ENCODE measurements around the gene SLMAP. TPM values are rescaled to one million over a fixed set of nuclear protein-coding genes. Genes with fewer than 3 reads are reported as not detected.
A peak's percentile ranks its signal among the peaks of the same experiment; 100 is the strongest.

Gene SLMAP
- total RNA-seq, 1 experiment from 2014 or later: 25.7 TPM

- DNase-seq: no peak
- no peaks in the 10 kb centered on the region for H3K9me3 ChIP-seq
- no peaks in the 10 kb centered on the region for H3K27me3 ChIP-seq
- no peak overlapping the region for H3K4me3 ChIP-seq
- H3K36me3 ChIP-seq: no peaks in the 10 kb centered on the region
These were observed 23.6 kb downstream of the SLMAP start for GRCh38 chr3:57779666-57780065.

GRCh38 chr3:57783186-57784088, 27.3 kb downstream of the SLMAP start:
- Histone ChIP-seq H3K27me3 (no peaks in the 10 kb centered on the region), H3K36me3 (no peaks in the 10 kb centered on the region), H3K4me3 (no peak overlapping the region), H3K9me3 (no peaks in the 10 kb centered on the region)
- no peak for DNase-seq

GRCh38 chr3:57784089-57784735, 28.1 kb downstream of the SLMAP start:
- Histone ChIP-seq H3K27me3 (no peaks in the 10 kb centered on the region), H3K9me3 (no peaks in the 10 kb centered on the region), H3K4me3 (no peak overlapping the region), H3K36me3 (no peaks in the 10 kb centered on the region)
- no peak for DNase-seq

GRCh38 chr3:57785446-57785845, 29.3 kb downstream of the SLMAP start:
- H3K27me3 ChIP-seq: no peaks in the 10 kb centered on the region
- no peaks in the 10 kb centered on the region for H3K36me3 ChIP-seq
- no peak for DNase-seq
- H3K4me3 ChIP-seq: no peak overlapping the region
- H3K9me3 ChIP-seq: no peaks in the 10 kb centered on the region

- Histone ChIP-seq H3K9me3 (no peaks in the 10 kb centered on the region), H3K36me3 (no peaks in the 10 kb centered on the region), H3K4me3 (no peak overlapping the region), H3K27me3 (no peaks in the 10 kb centered on the region)
- DNase-seq: no peak
These were observed 31.9 kb downstream of the SLMAP start for GRCh38 chr3:57787867-57788623.

- H3K27me3 ChIP-seq: no peaks in the 10 kb centered on the region
- no peak overlapping the region for H3K4me3 ChIP-seq
- no peaks in the 10 kb centered on the region for H3K9me3 ChIP-seq
- DNase-seq: no peak
- no peaks in the 10 kb centered on the region for H3K36me3 ChIP-seq
These were observed 32.5 kb downstream of the SLMAP start for GRCh38 chr3:57788624-57789018.

GRCh38 chr3:57791245-57791644, 35.1 kb downstream of the SLMAP start:
- no peak for DNase-seq
- no peaks in the 10 kb centered on the region for H3K27me3 ChIP-seq
- H3K4me3 ChIP-seq: no peak overlapping the region
- no peaks in the 10 kb centered on the region for H3K36me3 ChIP-seq
- no peaks in the 10 kb centered on the region for H3K9me3 ChIP-seq

GRCh38 chr3:57792198-57792597, 36.1 kb downstream of the SLMAP start:
- H3K36me3 ChIP-seq: no peaks in the 10 kb centered on the region
- no peaks in the 10 kb centered on the region for H3K9me3 ChIP-seq
- H3K4me3 ChIP-seq: no peak overlapping the region
- H3K27me3 ChIP-seq: no peaks in the 10 kb centered on the region
- DNase-seq: no peak

- Histone ChIP-seq H3K4me3 (no peak overlapping the region), H3K36me3 (no peaks in the 10 kb centered on the region), H3K27me3 (no peaks in the 10 kb centered on the region), H3K9me3 (no peaks in the 10 kb centered on the region)
- DNase-seq: peak; percentile 6
These were observed 37.7 kb downstream of the SLMAP start for GRCh38 chr3:57793737-57794187.

GRCh38 chr3:57794501-57794900, 38.4 kb downstream of the SLMAP start:
- no peak for DNase-seq
- H3K9me3 ChIP-seq: no peaks in the 10 kb centered on the region
- H3K4me3 ChIP-seq: no peak overlapping the region
- no peaks in the 10 kb centered on the region for H3K36me3 ChIP-seq
- no peaks in the 10 kb centered on the region for H3K27me3 ChIP-seq

- DNase-seq: no peak
- Histone ChIP-seq H3K9me3 (no peaks in the 10 kb centered on the region), H3K4me3 (no peak overlapping the region), H3K27me3 (no peaks in the 10 kb centered on the region), H3K36me3 (no peaks in the 10 kb centered on the region)
These were observed 38.8 kb downstream of the SLMAP start for GRCh38 chr3:57794951-57795350.

GRCh38 chr3:57796261-57796660, 40.2 kb downstream of the SLMAP start:
- no peak overlapping the region for H3K4me3 ChIP-seq
- H3K27me3 ChIP-seq: no peaks in the 10 kb centered on the region
- no peaks in the 10 kb centered on the region for H3K36me3 ChIP-seq
- DNase-seq: peak; percentile 30
- no peaks in the 10 kb centered on the region for H3K9me3 ChIP-seq

- Histone ChIP-seq H3K4me3 (no peak overlapping the region), H3K9me3 (no peaks in the 10 kb centered on the region), H3K27me3 (no peaks in the 10 kb centered on the region), H3K36me3 (no peaks in the 10 kb centered on the region)
- DNase-seq: no peak
These were observed 41.8 kb downstream of the SLMAP start for GRCh38 chr3:57797701-57798487.

- Histone ChIP-seq H3K36me3 (no peaks in the 10 kb centered on the region), H3K4me3 (no peak overlapping the region), H3K27me3 (no peaks in the 10 kb centered on the region), H3K9me3 (no peaks in the 10 kb centered on the region)
- DNase-seq: peak; percentile 70
These were observed 47.6 kb downstream of the SLMAP start for GRCh38 chr3:57803647-57804081.

- H3K4me3 ChIP-seq: no peak overlapping the region
- no peaks in the 10 kb centered on the region for H3K36me3 ChIP-seq
- no peak for DNase-seq
- H3K9me3 ChIP-seq: no peaks in the 10 kb centered on the region
- H3K27me3 ChIP-seq: no peaks in the 10 kb centered on the region
These were observed 49.2 kb downstream of the SLMAP start for GRCh38 chr3:57805266-57805665.

- Histone ChIP-seq H3K9me3 (no peaks in the 10 kb centered on the region), H3K27me3 (no peaks in the 10 kb centered on the region), H3K36me3 (no peaks in the 10 kb centered on the region), H3K4me3 (no peak overlapping the region)
- peak; percentile 39 for DNase-seq
These were observed 49.6 kb downstream of the SLMAP start for GRCh38 chr3:57805674-57806073.
